CMK (cell line): ENCODE data around the gene CDC42.

Experiments used
- DNase-seq: peaks from one replicate; pipeline ENCODE4 v3.0.0-alpha.2; 2010; ENCODE audit warnings: low read depth

CDC42 gene

DNA sequence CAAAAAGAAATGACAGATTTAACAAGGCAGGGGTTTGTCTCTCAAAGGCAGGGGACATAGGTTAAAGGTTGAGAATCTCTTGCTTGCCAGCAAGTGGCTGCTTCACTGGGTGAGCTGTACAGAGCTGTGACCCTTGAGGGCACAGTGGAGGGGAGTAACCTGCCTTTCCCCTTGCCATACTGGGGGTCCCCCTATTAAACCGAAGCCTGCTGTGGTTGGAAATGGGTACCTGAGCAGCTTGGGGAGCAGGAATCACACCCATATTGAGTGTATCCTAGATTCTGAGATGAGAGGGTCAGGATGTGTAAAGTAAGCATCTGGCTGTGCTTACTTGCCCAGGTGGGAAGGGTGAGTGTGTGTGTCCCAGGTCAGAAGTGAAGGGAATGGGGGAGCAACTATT lies 58.6 kb downstream of the CDC42 start:
- DNase-seq, result no peak

GRCh38 chr1:22111620-22112019 lies 59.1 kb downstream of the CDC42 start:
- no peak for DNase-seq

DNA sequence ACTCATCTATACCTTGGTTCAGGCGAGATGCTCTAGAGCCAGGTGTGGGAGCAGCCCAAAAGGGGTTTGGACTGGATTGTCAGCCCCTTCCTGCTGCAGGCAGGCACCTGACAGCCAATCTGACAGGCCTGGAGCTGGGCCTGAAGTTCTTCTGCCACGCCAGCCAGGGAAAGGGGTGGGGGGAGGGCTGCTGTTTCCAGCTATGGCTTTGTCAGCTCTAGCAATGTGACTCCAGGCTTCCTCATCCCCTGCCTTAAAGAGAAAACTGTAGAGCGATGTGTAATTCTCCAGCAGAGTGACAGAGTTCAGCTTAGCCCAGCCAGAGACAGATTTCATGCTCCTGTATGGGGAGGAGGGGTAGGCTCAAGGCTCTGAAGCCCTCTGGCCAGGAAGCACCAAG lies 60.0 kb downstream of the CDC42 start:
- DNase-seq, result no peak

DNA sequence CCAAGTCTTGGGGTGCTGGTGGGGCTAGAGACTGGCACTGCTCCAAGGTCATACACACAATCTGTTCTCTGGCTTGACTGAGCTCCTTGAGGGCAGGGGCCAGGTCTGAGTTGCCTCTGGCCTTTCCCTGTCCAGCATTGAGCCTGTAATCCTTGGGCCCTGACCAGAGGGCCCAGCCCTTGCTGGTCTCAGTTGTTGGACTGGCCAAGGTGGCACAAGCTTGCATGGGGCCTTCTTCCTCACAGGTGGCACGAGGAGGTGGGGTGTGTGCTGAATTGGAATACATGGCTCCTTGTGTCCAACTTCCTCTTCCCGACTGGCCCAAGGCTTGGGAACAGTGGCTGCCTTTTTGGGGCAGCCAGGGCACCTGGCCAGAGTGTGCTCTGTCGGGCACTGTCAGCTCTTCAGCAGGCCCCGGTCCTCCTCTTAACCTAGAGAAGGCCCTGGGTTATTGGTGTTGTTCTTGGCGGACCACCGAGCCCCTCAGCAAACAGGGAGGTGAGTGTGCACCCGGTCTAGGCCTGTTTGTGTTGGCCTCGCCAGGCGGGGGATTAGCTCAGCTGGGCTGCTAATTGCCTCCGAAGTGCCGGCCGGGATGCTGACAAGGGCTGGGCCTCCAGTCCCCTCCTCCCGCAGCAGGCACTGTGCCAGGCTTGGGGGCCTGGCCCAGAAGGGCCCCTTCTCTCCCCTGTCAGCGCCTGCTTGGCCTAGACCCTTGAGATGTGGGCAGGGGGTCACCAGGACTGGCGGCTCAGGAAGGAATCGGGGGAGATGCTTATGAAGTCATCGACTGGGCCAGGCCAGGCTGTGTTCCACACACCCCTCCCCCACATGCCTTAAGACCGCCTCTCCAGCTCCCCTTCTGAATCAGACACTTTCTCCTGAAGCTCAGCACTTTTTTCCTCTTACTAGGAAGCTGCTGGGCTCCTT lies 61.8 kb downstream of the CDC42 start:
- DNase-seq, result no peak

- no peak for DNase-seq
Measured at GRCh38 chr1:22115286-22115685, 62.8 kb downstream of the CDC42 start.

- no peak for DNase-seq
Measured at GRCh38 chr1:22117238-22117637, 64.7 kb downstream of the CDC42 start.

GRCh38 chr1:22117851-22118250 lies 65.3 kb downstream of the CDC42 start:
- DNase-seq, result peak; percentile 49

GRCh38 chr1:22118291-22118992 lies 65.9 kb downstream of the CDC42 start:
- DNase-seq, result no peak

DNA sequence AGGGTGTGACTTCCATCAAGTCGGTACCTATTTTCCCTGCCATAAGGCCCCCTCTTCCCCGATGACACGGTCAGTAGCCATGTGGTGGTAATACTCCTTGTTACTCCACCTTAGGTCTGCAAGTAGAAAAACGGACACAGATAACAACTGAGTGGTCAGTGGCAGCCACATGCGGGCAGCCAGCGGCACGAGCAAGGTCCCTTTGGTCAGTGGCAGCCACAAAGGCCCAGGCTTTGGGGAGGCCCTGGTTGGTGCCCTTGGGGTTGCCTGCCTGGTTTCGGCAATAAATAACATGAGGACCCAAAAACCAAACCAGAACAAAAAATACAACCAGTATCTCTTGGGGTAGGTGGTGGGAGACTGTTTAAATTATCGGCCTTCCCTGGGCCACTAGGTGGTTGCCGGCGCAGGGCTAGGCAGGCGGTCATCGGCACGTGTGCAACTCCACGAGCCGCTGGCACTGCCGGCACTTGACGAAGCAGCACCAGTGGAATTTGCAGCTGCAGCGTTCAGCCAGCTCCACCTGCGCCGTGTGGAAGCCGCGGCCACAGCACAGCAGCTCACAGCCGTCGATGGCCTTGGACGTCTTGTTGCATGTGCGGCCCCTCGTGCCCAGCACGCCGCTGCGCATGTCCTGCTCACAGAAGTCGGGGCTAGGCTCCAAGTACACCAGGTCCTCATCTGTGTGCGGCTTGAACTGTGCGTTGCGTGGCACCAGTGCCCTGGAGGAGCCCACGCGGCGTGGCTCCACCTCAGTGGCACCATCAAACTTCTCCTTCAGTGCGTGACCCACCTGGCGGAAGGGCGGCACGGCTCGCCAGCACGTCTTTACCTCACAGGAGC lies 67.3 kb downstream of the CDC42 start:
- no peak for DNase-seq

GRCh38 chr1:22120469-22120790 lies 67.9 kb downstream of the CDC42 start:
- DNase-seq, result no peak

DNA sequence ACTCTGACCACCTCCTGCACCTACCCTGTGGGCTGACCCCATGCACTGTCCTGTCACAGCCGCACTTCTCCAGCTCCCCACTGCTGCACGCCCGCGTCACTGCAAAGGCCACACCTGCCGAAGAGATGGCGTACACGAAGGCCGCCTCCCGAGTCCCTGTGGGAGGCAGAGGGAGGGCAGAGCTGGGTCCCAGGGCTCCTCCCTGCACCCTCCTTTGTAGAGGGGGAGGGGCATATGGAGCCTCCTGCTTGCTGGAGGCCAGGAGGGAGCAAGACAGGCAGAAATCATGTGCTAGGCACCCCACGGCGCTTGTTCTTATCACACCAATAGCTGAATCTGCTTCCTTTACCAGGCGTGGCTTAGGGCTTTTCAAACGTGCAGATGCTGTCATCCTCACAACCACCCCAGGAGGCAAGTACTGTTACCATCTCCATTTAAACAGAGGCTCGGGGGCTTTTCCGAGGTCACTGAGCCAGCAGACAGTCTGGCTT lies 69.0 kb downstream of the CDC42 start:
- DNase-seq, result peak; percentile 37

DNA sequence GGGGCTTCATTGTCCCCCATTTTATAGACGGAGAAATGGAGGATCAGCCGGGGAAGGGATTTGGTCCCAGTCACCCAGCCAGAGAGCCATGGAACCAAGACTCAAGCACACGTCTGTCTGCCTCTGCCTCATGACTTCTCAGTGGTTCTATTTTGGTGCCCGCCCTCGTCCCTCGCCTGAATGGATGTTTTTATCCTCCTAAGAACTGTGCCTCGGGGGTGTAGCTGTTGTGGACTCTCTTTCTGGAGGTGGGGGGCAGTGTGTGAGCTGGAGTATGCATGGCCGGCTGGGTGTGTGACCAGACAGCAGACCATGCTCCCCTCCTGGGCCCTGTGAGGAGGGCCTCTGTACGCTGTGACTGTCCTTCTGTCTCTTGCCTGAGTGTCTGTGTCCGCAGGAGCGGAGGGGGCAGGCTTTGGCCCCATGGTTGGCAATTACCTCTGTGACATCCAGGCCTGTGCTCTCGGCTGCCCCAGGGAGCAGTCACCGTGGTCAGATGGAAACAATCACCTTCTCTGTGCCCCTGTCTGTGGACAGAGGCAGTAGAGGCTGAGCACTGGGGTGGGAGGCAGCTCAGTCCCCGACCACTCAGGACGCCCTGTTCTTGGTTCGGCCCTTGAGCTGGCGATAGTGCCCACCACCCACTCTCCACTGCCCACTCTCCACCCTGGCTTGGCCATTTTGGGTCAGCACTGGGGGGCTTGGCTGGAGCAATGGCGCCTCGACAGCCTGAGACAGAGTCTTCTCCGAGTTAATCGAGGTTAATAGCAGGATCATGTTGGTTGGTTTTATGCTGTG lies 70.0 kb downstream of the CDC42 start:
- no peak for DNase-seq

DNA sequence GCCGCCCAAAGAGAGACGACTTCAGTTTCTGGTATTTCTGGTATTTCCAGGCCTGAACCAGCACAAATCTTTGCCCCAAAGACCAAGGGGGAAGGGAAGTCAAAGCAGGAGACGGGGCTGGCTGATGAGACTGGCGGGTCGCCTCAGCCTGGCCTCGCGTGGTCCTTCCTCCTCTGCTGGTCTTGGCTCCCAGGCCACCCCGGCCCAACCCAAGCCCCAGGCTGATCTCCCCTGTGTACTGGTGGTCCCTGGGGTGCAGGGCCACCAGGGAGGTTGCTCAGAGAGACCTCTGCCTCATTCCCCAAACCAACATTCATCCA lies 70.5 kb downstream of the CDC42 start:
- DNase-seq, result no peak

- DNase-seq, result no peak
Measured at GRCh38 chr1:22123901-22124404, 71.4 kb downstream of the CDC42 start.

DNA sequence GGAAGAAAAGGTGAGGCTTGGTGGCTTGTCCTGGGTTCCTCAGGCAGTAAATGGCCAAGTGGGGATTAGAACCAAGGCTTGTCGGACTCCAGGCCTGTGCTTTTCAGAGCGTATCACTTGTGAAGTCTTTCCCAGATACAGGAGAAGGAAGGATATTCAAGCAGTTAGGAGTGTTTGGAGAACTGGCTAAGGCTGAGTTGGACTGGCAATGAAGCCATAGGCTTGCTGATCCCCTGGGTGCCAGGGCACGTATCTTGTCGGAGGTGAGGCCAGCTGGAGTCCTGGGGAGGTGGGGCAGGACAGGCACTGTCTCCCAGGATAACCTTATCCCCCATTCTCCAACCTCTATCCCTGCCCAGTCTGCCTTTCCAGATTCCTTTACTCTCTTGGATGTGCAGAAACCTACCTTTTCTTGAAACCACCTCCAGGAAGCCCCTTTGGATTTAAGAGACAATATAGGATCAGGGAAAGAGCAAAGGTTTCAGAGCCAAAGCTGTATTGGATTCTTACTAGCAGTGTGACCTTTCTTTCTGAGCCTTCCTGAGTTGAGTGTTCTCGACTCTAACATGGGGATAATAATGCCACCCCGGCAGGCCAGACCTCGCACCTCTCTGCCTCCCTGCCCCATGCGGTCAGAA lies 72.2 kb downstream of the CDC42 start:
- DNase-seq, result no peak

- no peak for DNase-seq
Measured at GRCh38 chr1:22126531-22126930, 74.0 kb downstream of the CDC42 start.

DNA sequence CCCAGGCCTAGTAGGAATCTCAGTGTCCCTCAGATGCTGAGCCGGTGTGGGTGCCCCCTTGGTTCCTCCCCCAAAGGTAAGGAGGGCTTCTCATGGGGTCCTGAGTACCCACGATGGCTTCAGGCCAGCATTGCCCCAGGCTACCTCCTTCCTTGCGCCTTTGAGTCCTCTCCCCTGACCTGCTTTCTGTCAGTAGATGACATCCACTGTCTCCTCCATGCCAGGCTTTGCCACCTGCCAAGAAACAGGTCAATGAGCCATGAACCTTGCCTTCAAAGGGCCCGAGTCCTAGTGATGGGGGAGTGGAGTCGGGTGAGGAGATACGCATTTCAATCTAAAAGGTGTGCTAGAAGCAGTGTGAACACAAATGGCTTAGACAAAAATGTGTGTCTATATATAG lies 74.7 kb downstream of the CDC42 start:
- DNase-seq, result no peak

DNA sequence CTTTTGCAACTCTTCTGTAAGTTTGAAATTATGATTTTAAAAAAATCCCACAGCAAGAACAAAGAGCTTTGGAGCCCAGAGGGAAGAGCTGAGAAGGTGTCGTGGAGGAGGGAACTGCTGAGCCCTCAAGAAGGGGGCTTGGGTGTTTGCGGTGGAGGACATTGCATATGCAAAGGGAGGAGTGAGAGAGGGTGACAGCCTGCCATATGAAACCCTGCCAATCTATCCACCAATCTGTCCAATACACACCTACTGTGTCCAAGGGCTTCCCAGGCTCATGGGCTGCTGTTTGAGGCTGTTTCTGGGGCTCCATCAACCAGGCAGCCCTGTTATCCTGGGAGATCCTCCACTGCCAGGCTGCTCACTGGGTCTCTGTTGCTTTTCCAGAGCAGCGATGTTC lies 75.2 kb downstream of the CDC42 start:
- DNase-seq, result no peak

- DNase-seq, result no peak
Measured at GRCh38 chr1:22128392-22128791, 75.9 kb downstream of the CDC42 start.

- DNase-seq, result no peak
Measured at GRCh38 chr1:22129501-22130117, 77.1 kb downstream of the CDC42 start.

GRCh38 chr1:22131062-22131461 lies 78.6 kb downstream of the CDC42 start:
- DNase-seq, result no peak
